GM12875 (cell line): ENCODE measurements around the gene MC2R.

Source experiments
- H3K4me3 ChIP-seq: one replicate; pipeline ENCODE4 v1.5.1; 2011; ENCODE audit warnings: low read depth, low read length, control low read depth
- TF ChIP-seq, protein P1 (sequence below): IDR thresholded peaks from 2 replicates; pipeline ENCODE4 v1.5.1; 2011; ENCODE audit warnings: low read depth, mild to moderate bottlenecking, control low read depth, inconsistent platforms, low read length, moderate library complexity, borderline replicate concordance; ENCODE audit not compliant: insufficient read depth

Gene MC2R

DNA sequence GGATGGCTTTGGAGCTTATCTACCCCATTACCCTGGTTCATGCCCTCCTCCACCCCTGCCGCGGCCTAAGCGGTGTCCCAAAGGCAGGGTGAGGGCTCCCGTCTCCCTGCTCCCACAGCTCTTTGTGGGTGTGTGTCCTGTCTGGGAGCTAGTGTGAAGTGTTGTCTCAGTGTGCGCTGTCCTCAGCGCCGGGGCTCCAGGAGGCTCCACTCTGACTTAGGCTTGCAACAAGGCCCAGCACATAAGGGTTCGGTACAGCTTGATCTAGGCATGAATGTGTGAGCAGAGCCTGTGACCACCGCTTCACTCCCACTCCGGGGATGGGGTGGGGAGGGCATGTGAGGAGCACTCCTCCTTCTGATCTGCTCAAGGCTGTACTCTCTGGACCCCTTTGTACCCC lies 1.2 kb downstream of the MC2R start:
- TF ChIP-seq, protein P1, sequence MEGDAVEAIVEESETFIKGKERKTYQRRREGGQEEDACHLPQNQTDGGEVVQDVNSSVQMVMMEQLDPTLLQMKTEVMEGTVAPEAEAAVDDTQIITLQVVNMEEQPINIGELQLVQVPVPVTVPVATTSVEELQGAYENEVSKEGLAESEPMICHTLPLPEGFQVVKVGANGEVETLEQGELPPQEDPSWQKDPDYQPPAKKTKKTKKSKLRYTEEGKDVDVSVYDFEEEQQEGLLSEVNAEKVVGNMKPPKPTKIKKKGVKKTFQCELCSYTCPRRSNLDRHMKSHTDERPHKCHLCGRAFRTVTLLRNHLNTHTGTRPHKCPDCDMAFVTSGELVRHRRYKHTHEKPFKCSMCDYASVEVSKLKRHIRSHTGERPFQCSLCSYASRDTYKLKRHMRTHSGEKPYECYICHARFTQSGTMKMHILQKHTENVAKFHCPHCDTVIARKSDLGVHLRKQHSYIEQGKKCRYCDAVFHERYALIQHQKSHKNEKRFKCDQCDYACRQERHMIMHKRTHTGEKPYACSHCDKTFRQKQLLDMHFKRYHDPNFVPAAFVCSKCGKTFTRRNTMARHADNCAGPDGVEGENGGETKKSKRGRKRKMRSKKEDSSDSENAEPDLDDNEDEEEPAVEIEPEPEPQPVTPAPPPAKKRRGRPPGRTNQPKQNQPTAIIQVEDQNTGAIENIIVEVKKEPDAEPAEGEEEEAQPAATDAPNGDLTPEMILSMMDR = no peak

DNA sequence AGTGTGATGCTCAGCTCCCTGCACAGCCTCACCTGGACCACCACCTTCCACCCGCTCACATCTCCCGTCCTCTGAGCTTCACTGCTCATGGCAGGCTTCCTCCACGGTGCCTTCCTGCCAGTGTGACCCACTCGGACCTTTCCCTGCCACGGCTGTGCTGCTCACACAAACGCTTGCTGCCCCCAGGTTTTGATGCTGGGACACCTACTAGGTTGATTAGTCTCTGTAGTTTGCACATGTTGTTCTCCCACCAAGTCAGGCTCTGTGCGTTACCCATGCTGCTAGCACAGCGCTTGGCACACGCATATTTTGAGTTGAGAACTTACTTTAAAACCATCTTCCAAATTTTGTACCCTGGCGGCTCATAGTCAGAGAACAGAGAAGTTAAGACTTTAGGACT lies 2.1 kb downstream of the MC2R start:
- TF ChIP-seq, protein P1 = no peak
- H3K4me3 ChIP-seq = no peak overlapping the region

More for the DNA sequence above, 1.2 kb downstream of the MC2R start:
- no peak overlapping the region for H3K4me3 ChIP-seq

DNA sequence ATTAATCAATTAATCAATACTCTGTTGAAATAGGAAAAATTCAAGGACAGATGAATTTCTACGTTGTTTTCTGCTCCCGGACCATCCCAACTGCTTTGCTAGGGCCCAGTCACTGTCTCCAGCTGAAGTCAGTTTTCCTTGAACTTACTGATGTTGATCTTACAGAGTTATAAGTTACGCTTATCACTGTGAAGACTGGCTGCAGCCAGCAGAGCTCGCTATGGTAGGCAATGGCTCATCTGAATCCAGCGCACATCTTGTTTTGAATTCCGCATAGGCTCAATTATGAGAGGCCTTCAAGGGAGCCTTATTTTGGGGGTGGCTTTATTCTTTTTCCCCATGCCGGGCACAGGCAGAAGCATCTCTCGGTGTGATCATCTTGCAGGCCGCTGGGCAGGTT lies 2.7 kb downstream of the MC2R start:
- TF ChIP-seq, protein P1 = no peak

DNA sequence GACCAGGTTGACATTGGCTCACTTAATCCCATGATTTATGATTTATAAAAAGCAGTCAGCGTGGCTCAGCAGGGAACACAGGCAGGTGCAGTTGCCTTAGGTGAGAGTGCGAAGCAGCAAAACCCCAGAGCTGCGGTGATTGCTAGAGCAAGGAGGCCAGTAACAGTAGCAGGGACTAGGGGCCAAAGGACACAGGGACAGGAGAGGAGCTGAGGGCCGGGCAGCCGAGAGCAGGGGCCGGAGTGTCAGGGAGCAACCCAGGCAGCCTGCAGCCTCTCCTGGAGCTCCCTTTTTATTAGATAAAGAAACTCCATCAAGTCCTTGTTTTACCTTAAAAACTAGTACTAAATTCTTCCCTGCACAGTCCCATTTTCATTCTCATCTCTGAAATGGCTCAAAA lies 4.3 kb downstream of the MC2R start:
- H3K4me3 ChIP-seq = no peak overlapping the region
- TF ChIP-seq, protein P1 = no peak

More for the DNA sequence above, 2.7 kb downstream of the MC2R start:
- H3K4me3 ChIP-seq = no peak overlapping the region

DNA sequence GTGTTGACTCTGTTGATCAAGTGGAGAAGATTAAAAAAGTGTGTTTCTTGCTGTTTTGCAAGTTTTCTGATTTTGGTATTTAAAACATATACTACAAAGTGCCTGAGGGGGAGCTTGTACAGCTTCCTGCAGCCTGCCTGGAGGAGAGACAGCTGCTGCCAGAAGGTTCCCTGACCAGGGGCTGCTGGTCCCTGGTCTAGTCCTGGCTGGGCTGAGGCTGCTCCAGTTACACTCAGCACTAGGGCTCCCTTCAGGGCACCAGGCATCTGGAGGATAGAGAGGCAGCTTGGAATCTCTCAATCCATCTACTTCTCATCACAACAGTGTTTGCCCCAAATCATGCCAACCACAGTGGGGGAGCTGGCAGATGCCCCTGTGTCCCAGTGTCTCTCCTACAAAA lies 4.8 kb downstream of the MC2R start:
- no peak overlapping the region for H3K4me3 ChIP-seq
- TF ChIP-seq, protein P1 = no peak

DNA sequence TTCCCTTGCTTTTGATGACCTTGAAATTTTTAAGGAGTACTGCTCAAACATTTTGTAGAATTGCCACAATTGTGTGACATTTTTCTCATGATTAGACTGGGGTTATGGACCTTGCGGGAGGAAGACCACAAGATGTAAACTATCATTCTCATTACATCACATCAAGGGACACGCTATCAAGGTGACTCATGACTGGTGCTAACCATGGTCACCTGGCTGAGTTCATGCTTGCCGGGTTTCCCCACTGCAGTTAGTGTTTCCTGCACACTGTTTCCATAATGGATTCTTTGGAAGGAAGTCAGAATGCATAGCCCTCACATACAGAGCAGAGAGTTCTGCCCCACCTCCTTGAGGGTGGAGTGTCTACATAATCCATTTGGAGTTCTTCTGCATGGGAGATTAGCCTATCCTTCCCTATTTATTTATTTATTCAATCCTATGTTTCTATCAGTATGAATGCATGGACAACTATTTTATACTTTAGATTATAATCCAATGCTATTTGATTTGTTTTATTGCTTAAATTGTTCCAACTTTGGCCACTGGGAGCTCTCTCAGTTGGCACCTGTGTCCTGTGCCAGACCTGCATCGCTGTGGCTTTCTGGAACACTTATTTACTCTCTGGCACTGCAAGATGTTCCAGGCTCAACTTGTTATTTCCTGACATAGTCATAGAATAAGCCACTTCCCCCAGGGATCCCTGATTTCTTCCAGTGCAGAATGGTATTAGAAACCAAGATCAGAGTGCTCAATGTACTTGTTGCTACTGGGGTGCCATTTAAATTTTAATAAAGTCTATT lies 6.0 kb downstream of the MC2R start:
- H3K4me3 ChIP-seq = no peak overlapping the region
- TF ChIP-seq, protein P1 = no peak

DNA sequence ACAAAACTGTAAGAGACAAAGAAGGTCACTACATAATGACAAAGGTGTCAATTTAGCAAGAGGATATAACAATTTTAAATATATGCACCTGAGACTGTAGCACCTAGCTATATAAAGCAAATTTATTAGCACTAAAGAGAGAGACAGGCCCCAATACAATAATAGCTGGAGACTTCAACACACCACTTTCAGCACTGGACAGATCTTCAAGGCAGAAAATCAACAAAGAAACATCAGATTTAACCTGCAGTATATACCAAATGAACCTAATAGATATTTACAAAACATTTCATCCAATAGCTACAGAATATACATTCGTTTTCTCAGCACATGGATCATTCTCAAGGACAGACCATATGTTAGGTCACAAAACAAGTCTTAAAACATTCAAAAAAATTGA lies 14.7 kb downstream of the MC2R start:
- TF ChIP-seq, protein P1 = no peak
- no peak overlapping the region for H3K4me3 ChIP-seq
